ENCODE results near the gene SLC35E1.

GRCh38 chr19:16514383-16515019 is 57.7 kb downstream of the SLC35E1 start:
- TF ChIP-seq ZNF3 (CRISPR knock-in tag; IDR thresholded peaks at IDR 0.05) (no peak), POLR2AphosphoS5 (IDR thresholded peaks at IDR 0.05; ENCODE audit: low read depth, low read length) (no peak), ZC3H4 (CRISPR knock-in tag; IDR thresholded peaks at IDR 0.05; ENCODE audit: borderline replicate concordance) (no peak), NFRKB (IDR thresholded peaks at IDR 0.05) (no peak), EP300 (IDR thresholded peaks at IDR 0.05; ENCODE audit: low read depth in 2 of 2, low read length in 2 of 2) (no peak), EP300 (CRISPR knock-in tag; IDR thresholded peaks at IDR 0.05; ENCODE audit: borderline replicate concordance) (no peak), HNRNPH1 (optimal IDR thresholded peaks at IDR 0.05; ENCODE audit: low read depth, low read length) (no peak), NR1H2 (CRISPR knock-in tag; IDR thresholded peaks at IDR 0.05; ENCODE audit: borderline replicate concordance, low read depth) (no peak), ZNF816 (CRISPR knock-in tag; IDR thresholded peaks at IDR 0.05; ENCODE audit: borderline replicate concordance) (no peak)
- TF ChIP-seq, protein P1, sequence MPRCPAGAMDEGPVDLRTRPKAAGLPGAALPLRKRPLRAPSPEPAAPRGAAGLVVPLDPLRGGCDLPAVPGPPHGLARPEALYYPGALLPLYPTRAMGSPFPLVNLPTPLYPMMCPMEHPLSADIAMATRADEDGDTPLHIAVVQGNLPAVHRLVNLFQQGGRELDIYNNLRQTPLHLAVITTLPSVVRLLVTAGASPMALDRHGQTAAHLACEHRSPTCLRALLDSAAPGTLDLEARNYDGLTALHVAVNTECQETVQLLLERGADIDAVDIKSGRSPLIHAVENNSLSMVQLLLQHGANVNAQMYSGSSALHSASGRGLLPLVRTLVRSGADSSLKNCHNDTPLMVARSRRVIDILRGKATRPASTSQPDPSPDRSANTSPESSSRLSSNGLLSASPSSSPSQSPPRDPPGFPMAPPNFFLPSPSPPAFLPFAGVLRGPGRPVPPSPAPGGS (CRISPR knock-in tag; IDR thresholded peaks at IDR 0.05): no peak
- TF ChIP-seq, protein P2, sequence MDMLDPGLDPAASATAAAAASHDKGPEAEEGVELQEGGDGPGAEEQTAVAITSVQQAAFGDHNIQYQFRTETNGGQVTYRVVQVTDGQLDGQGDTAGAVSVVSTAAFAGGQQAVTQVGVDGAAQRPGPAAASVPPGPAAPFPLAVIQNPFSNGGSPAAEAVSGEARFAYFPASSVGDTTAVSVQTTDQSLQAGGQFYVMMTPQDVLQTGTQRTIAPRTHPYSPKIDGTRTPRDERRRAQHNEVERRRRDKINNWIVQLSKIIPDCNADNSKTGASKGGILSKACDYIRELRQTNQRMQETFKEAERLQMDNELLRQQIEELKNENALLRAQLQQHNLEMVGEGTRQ (IDR thresholded peaks at IDR 0.05; ENCODE audit: low read depth, low read length): no peak
- TF ChIP-seq, protein P2 (CRISPR knock-in tag; IDR thresholded peaks at IDR 0.05; ENCODE audit: borderline replicate concordance): no peak
- TF ChIP-seq, protein P3, sequence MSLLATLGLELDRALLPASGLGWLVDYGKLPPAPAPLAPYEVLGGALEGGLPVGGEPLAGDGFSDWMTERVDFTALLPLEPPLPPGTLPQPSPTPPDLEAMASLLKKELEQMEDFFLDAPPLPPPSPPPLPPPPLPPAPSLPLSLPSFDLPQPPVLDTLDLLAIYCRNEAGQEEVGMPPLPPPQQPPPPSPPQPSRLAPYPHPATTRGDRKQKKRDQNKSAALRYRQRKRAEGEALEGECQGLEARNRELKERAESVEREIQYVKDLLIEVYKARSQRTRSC (CRISPR knock-in tag; IDR thresholded peaks at IDR 0.05; ENCODE audit: low read depth): no peak

All from HepG2 (cell line).